Transverse colon (tissue), 4 donors: ENCODE results near the gene ST3GAL4. TPM values are rescaled to one million over a fixed set of nuclear protein-coding genes. Genes with fewer than 3 reads are reported as not detected.
"Not testable (repeated sequence)": the region's sequence is repeated elsewhere in the genome, so short reads cannot be mapped to it uniquely, and the experiment has no call there.

Experiments used
- DNase-seq: peaks from one replicate; pipeline ENCODE4 v3.0.0-alpha.2; 2019
- H3K27ac ChIP-seq, 4 donors: fragments of 200-600 bp; sonication (generic); 2 replicates each; pipeline ENCODE4 v1.5.1; 2016 to 2018; ENCODE audit warnings: inconsistent platforms in 4 of 4
- H3K27me3 ChIP-seq: fragments of 200-600 bp; sonication (generic); 2 replicates; pipeline ENCODE4 v1.5.1; 2017; ENCODE audit warnings: inconsistent platforms
- H3K36me3 ChIP-seq, 4 donors: fragments of 200-600 bp; sonication (generic); 2 replicates each; pipeline ENCODE4 v1.5.1; 2017 to 2019; ENCODE audit warnings: inconsistent platforms in 4 of 4
- H3K4me1 ChIP-seq, 4 donors: fragments of 200-600 bp; sonication (generic); 2 replicates each; pipeline ENCODE4 v1.5.1; 2017 to 2020; ENCODE audit warnings: inconsistent platforms in 4 of 4
- H3K4me3 ChIP-seq, 4 donors: fragments of 200-600 bp; sonication (generic); 1 replicate in 1 of 4; 2 replicates in 3 of 4; pipeline versions ENCODE4 v1.5.1 to v1.6.1; 2017 to 2019; ENCODE audit warnings: inconsistent platforms in 4 of 4
- H3K9me3 ChIP-seq, 2 donors: fragments of 200-600 bp; sonication (generic); 2 replicates each; pipeline ENCODE4 v1.5.1; 2017 to 2019; ENCODE audit warnings: inconsistent platforms in 2 of 2
- CTCF ChIP-seq, 5 experiments: fragments of 200-600 bp in 3 of 5; fragments of 450-650 bp in 2 of 5; sonication (generic) in 3 of 5; IDR thresholded peaks; 1 replicate in 2 of 5; 2 replicates in 3 of 5; pipeline ENCODE4 v1.5.1; 2016 to 2017; ENCODE audit warnings: antibody characterized with exemption in 5 of 5, inconsistent platforms in 3 of 5, mild to moderate bottlenecking in 2 of 5, moderate library complexity in 1 of 5
- EP300 ChIP-seq: sonication (generic); formaldehyde crosslinking; IDR thresholded peaks from one replicate; pipeline ENCODE4 v1.6.1; 2017; ENCODE audit warnings: antibody characterized with exemption, low read depth
- POLR2A ChIP-seq: fragments of 450-650 bp; IDR thresholded peaks from one replicate; pipeline ENCODE4 v1.6.1; 2016; ENCODE audit warnings: antibody characterized with exemption, mild to moderate bottlenecking, moderate library complexity
- POLR2AphosphoS5 ChIP-seq, 3 donors: sonication (generic); formaldehyde crosslinking; IDR thresholded peaks; one replicate each; pipeline ENCODE4 v1.6.1; 2016; ENCODE audit warnings: antibody characterized with exemption in 3 of 3
- WGBS, 2 donors: methylation state at CpG; one replicate each; pipeline ENCODE4 v1.1.5; 2018; ENCODE audit warnings: low coverage in 1 of 2; 5-methylcytosine and 5-hydroxymethylcytosine counted together
- in situ Hi-C, 4 donors: fragments of 200-750 bp; cut with MboI; loops; one replicate each; pipeline versions ENCODE4 v1.15.0 to v1.15.1; 2017; ENCODE audit warnings: low sequenced_read_pairs in 3 of 4, low pct_ligation_motif_present in 1 of 4, low pct_unique_long_range_greater_than_20kb in 1 of 4
- intact Hi-C: fragments of 100-400 bp; cut with DNase I; formaldehyde crosslinking; loops from one replicate; pipeline ENCODE4 v1.15.1; 2023; ENCODE audit warnings: low total_unique reads
- total RNA-seq, 4 donors: library from RNA; depleted of rRNA; stranded (reverse); fragments of >200 nt; gene quantifications; one replicate each; pipeline ENCODE4 v1.1.0, GENCODE V29; 2016

ST3GAL4 gene
- total RNA-seq, 4 donors from 2014 or later, result 26.1 to 206 (median 166) TPM

DNA sequence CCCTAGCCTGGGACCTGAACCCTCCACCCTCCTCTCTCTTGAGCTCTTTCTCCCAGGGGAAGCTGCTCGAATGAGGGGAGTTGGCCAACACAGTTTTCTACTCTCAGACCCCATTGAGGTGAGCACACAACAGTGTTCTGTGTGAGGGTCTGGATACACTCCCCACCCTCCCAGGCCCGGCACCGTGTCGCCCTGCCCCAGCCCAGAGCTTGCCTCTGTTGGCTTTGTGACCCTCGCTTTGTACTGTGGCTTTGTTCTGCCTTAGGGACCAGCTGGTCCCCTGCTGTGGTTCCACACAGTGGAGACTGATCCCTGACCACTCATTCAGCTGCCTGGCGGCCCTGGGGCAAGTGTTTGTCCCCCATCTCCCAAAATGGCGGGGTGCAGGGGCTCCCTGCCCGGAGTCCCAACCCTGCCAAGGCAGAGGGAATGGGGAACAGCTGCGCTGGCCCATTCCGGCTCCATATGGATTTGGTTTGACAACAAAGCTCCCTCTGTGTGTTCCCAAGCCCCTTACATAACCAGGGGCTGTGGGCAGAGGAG, 8.3 kb downstream of the ST3GAL4 start:
- 88% methylated on average over 10 of the region's 10 CpGs; no CpG with 5 or more reads in 1 of the 2 donors for WGBS, 2 donors
- in situ Hi-C loops, result no loop called here
- no peak for DNase-seq
- Histone ChIP-seq H3K4me3 (no peak overlapping the region), H3K27me3 (peaks cover 3% of the 10 kb centered on the region), H3K27ac (no peak overlapping the region), H3K9me3 (no peaks in the 10 kb centered on the region), H3K4me1 (peaks cover 11 to 35% (median 21%) of the 10 kb centered on the region in 4 donors), H3K36me3 (no peaks in the 10 kb centered on the region)
- intact Hi-C loops, result no loop called here
- TF ChIP-seq POLR2AphosphoS5 (IDR thresholded peaks at IDR 0.05) (no peak), CTCF (IDR thresholded peaks at IDR 0.05) (no peak), POLR2A (no peak)

DNA sequence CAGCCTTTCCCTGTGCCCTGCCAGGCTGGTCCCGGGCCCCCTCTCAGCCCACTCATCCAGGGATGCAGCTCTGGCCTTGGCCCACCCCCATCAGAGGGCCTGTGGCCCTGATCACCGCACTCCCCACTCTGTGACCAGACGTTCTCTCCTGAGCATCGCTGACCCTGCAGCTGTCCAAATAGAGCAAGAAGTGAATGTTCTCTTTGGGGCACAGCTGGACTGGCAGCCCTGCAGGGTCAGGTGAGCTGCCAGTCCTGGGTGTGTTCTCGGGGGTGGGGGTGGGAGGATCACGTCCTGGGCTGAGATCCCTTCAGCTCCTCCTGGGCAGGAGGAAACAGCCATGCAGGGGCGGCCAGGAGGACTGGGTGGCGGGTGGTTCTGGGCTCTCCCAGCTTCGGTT, 9.2 kb downstream of the ST3GAL4 start:
- H3K27ac ChIP-seq, H3K36me3 ChIP-seq, H3K4me3 ChIP-seq, intact Hi-C loops, in situ Hi-C loops, DNase-seq, H3K9me3 ChIP-seq, H3K27me3 ChIP-seq: not testable (repeated sequence)
- whole genome bisulfite sequencing, 2 donors, result 83% methylated on average over 4 of the region's 9 CpGs; no CpG with 5 or more reads in 1 of the 2 donors
- H3K4me1 ChIP-seq, result peaks cover 6 to 25% (median 16%) of the 10 kb centered on the region in 4 donors

GRCh38 chr11:126365508-126365907, 10.0 kb downstream of the ST3GAL4 start:
- intact Hi-C loops, H3K9me3 ChIP-seq, DNase-seq, H3K27me3 ChIP-seq, H3K36me3 ChIP-seq, in situ Hi-C loops, H3K4me3 ChIP-seq: not testable (repeated sequence)
- peaks cover 2 to 20% (median 14%) of the 10 kb centered on the region in 4 donors for H3K4me1 ChIP-seq
- WGBS, 2 donors, result 77% methylated on average over 5 of the region's 5 CpGs; no CpG with 5 or more reads in 1 of the 2 donors
- H3K27ac ChIP-seq, result peak overlapping the region in 2 of 4 donors; percentile 19 to 36

DNA sequence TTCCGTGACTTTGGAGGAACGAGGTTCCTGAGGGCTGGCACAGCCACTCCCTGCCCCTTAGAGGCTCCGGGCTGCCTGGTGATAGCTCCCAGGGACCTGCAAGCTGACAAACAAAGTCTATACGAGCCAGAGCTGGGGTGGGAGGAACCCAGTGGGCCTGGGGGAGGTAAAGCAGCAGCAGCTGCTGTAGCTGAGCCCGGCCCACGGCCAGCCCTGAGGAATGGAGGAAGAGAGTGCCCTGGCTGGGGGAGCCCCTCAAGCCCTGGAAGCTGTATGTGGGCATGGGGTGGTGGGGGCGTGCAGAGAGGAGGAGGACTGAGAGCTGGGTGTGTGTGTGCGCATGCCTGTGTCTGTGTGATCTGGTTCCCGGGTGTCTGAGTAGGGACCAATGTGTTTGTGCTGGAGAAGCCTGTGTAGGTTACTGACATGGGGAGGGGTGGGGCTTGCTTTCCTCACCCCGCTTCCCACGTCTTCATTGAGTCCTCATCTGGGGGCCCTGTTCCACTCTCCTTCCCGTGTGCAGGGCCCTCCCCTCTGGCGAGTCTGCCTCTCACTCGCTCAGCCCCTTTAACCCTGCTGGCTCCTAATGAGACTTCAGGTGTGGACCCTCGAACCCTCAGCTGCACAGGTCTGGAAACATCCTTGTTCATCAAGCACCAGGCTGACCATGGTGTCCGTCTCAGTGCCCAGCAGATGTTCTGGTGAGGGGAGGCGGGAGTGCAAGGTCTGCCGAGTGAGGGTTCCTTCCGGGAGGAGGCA, 10.8 kb downstream of the ST3GAL4 start:
- no peaks in the 10 kb centered on the region for H3K36me3 ChIP-seq
- DNase-seq, result no peak
- intact Hi-C loops (no loop called here), in situ Hi-C loops (no loop called here)
- H3K4me3 ChIP-seq, result no peak overlapping the region
- H3K9me3 ChIP-seq, result no peaks in the 10 kb centered on the region
- H3K27me3 ChIP-seq, result no peaks in the 10 kb centered on the region
- peaks cover 2 to 20% (median 14%) of the 10 kb centered on the region in 4 donors for H3K4me1 ChIP-seq
- TF ChIP-seq POLR2A (no peak), POLR2AphosphoS5 (IDR thresholded peaks at IDR 0.05) (no peak), CTCF (IDR thresholded peaks at IDR 0.05) (no peak), EP300 (no peak)
- peak overlapping the region; percentile 18 to 43 (median 30) for H3K27ac ChIP-seq
- WGBS, 2 donors, result 54% methylated on average over 17 of the region's 19 CpGs; no CpG with 5 or more reads in 1 of the 2 donors

GRCh38 chr11:126366823-126367654, 11.6 kb downstream of the ST3GAL4 start:
- H3K36me3 ChIP-seq, H3K4me3 ChIP-seq, in situ Hi-C loops, intact Hi-C loops, H3K9me3 ChIP-seq, H3K27me3 ChIP-seq: not testable (repeated sequence)
- Histone ChIP-seq H3K4me1 (peaks cover 2 to 20% (median 14%) of the 10 kb centered on the region in 4 donors), H3K27ac (peak overlapping the region in 3 of 4 donors; percentile 30 to 43 (median 36))
- TF ChIP-seq CTCF (IDR thresholded peaks at IDR 0.05) (peak in 1 of 5 experiments; percentile 4), POLR2AphosphoS5 (IDR thresholded peaks at IDR 0.05) (peak in 2 of 3 donors; percentile 19 to 21), POLR2A (peak; percentile 17)
- DNase-seq, result peak; percentile 77
- 64% methylated on average over 11 of the region's 14 CpGs; no CpG with 5 or more reads in 1 of the 2 donors for WGBS, 2 donors

- not testable (repeated sequence) for H3K36me3 ChIP-seq
These were observed 12.3 kb downstream of the ST3GAL4 start for GRCh38 chr11:126367806-126368205.

More at GRCh38 chr11:126367806-126368205, 12.3 kb downstream of the ST3GAL4 start:
- in situ Hi-C loops, H3K27ac ChIP-seq, H3K9me3 ChIP-seq, DNase-seq, intact Hi-C loops, H3K27me3 ChIP-seq, H3K4me3 ChIP-seq: not testable (repeated sequence)
- WGBS, 2 donors, result 96 to 100% methylated on average over 1 to 5 of the region's 5 CpGs
- peaks cover 2 to 20% (median 14%) of the 10 kb centered on the region in 4 donors for H3K4me1 ChIP-seq
